Measurements from ENCODE around the gene DOCK6.

DOCK6 gene

GRCh38 chr19:11171144-11171543, 91.2 kb downstream of the DOCK6 start:
- TF ChIP-seq TCF4 (CRISPR knock-in tag; IDR thresholded peaks at IDR 0.05; ENCODE audit: borderline replicate concordance), result no peak
- TF ChIP-seq ESRRG (CRISPR knock-in tag; IDR thresholded peaks at IDR 0.05), result no peak
- TF ChIP-seq GLIS3 (CRISPR knock-in tag; IDR thresholded peaks at IDR 0.05), result no peak
- no peak for TF ChIP-seq ARNTL (CRISPR knock-in tag; IDR thresholded peaks at IDR 0.05; ENCODE audit: borderline replicate concordance, low read depth)
- TF ChIP-seq CSDC2 (CRISPR knock-in tag; IDR thresholded peaks at IDR 0.05), result no peak
- no peak for TF ChIP-seq CSRNP3 (CRISPR knock-in tag; IDR thresholded peaks at IDR 0.05)
- TF ChIP-seq TOX (CRISPR knock-in tag; IDR thresholded peaks at IDR 0.05; ENCODE audit: borderline replicate concordance), result no peak
- TF ChIP-seq ZFP3 (CRISPR knock-in tag; IDR thresholded peaks at IDR 0.05), result no peak
- no peak for TF ChIP-seq ZC3H10 (CRISPR knock-in tag; IDR thresholded peaks at IDR 0.05)
- no peak for TF ChIP-seq TSHZ2 (CRISPR knock-in tag; IDR thresholded peaks at IDR 0.05)
- TF ChIP-seq CREB5 (CRISPR knock-in tag; IDR thresholded peaks at IDR 0.05; ENCODE audit: low read depth), result no peak
- TF ChIP-seq BACH2 (CRISPR knock-in tag; IDR thresholded peaks at IDR 0.05; ENCODE audit: borderline replicate concordance), result no peak
- no peak for TF ChIP-seq PATZ1 (CRISPR knock-in tag; IDR thresholded peaks at IDR 0.05; ENCODE audit: borderline replicate concordance)
- TF ChIP-seq PPARA (CRISPR knock-in tag; IDR thresholded peaks at IDR 0.05; ENCODE audit: borderline replicate concordance), result no peak
- no peak for TF ChIP-seq OSR1 (CRISPR knock-in tag; IDR thresholded peaks at IDR 0.05)
- no peak for TF ChIP-seq RARB (CRISPR knock-in tag; IDR thresholded peaks at IDR 0.05)
- ATAC-seq, result no peak

- no peak for ATAC-seq
- TF ChIP-seq ISL1 (CRISPR knock-in tag; IDR thresholded peaks at IDR 0.05), result no peak
- no peak for TF ChIP-seq ZFP30 (CRISPR knock-in tag; IDR thresholded peaks at IDR 0.05)
- no peak for TF ChIP-seq TCF4 (CRISPR knock-in tag; IDR thresholded peaks at IDR 0.05; ENCODE audit: borderline replicate concordance)
- no peak for TF ChIP-seq TOX (CRISPR knock-in tag; IDR thresholded peaks at IDR 0.05; ENCODE audit: borderline replicate concordance)
- TF ChIP-seq ZNF565 (CRISPR knock-in tag; conservative IDR thresholded peaks at IDR 0.05; ENCODE audit: low read depth), result no peak
- no peak for TF ChIP-seq CSRNP3 (CRISPR knock-in tag; IDR thresholded peaks at IDR 0.05)
- no peak for TF ChIP-seq ZFP3 (CRISPR knock-in tag; IDR thresholded peaks at IDR 0.05)
- TF ChIP-seq ARNTL (CRISPR knock-in tag; IDR thresholded peaks at IDR 0.05; ENCODE audit: borderline replicate concordance, low read depth), result no peak
- no peak for TF ChIP-seq PATZ1 (CRISPR knock-in tag; IDR thresholded peaks at IDR 0.05; ENCODE audit: borderline replicate concordance)
Observed at GRCh38 chr19:11169896-11170678, 92.2 kb downstream of the DOCK6 start.

Measured in SK-N-SH treated with all-trans-retinoic acid at 6 μM for 48 hours (cell line).